ENCODE data around the gene MYPOP.

DNA sequence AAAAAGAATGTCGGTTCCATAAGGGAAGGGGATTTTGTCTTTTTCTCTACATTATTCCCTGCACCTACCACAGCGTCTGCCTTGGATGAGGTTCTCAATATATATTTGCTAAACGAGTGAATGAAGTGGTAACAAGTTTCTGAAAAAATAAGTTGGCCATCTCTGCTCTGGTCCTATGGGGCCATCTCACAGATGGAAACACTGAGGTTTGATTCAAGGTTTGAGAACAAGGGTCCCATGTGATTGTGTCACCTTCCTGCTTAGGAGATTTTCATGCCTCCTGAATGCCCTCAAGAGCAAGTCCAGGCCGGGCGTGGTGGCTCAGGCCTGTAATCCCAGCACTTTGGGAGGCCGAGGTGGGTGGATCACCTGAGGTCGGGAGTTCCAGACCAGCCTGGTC lies 3.2 kb downstream of the MYPOP start:
- TF ChIP-seq POLR2A (IDR thresholded peaks at IDR 0.05; ENCODE audit: low read length) (no peak), GATA1 (IDR thresholded peaks at IDR 0.05; ENCODE audit: low read depth, low read length) (no peak)

All from erythroblast (primary cell).